ENCODE data around the gene KRTAP10-11.

GRCh38 chr21:44667612-44668011 is 21.4 kb downstream of the KRTAP10-11 start:
- TF ChIP-seq CTCF (IDR thresholded peaks at IDR 0.05; ENCODE audit: insufficient read depth, low read depth, low read length) (no peak), EZH2 (IDR thresholded peaks at IDR 0.05; ENCODE audit: insufficient read depth, low read length) (no peak)

All from astrocyte (in vitro differentiated cells and primary cell).